Measurements from ENCODE around the gene LURAP1L. TPM values are rescaled to one million over a fixed set of nuclear protein-coding genes. Genes with fewer than 3 reads are reported as not detected.

LURAP1L gene
- total RNA-seq, 4 donors from 2014 or later: 9.1 to 19.8 (median 15.1) TPM

DNA sequence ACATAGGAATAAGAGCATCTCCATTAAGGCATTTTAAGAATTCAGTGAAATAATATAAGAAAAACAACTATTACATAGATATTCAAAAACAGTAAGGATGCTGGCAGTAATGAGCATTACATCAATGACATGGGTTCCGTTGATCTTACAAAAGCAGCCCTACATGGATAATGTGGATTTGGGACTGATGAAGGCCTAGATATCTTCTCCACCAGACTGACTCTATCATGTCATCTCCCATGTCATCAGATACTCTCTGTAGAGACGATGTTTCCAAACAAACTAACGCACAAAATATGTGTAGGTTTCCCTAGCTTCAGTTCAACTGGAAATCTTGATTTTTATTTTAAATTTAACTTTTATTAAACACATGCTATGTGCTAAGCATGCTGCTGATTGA lies 3.6 kb downstream of the LURAP1L start:
- intact Hi-C loops (cut with DNase I; ENCODE audit: low total_unique reads): no loop called here
- H3K4me3 ChIP-seq (ENCODE audit: low read depth, poor library complexity, severe bottlenecking): no peak overlapping the region
- no peak for DNase-seq (ENCODE audit: low spot score in 2 of 2)
- WGBS, 2 donors: 71% methylated on average over 3 of the region's 3 CpGs
- no peak for TF ChIP-seq POLR2A (IDR thresholded peaks at IDR 0.05)
- TF ChIP-seq, protein P1, sequence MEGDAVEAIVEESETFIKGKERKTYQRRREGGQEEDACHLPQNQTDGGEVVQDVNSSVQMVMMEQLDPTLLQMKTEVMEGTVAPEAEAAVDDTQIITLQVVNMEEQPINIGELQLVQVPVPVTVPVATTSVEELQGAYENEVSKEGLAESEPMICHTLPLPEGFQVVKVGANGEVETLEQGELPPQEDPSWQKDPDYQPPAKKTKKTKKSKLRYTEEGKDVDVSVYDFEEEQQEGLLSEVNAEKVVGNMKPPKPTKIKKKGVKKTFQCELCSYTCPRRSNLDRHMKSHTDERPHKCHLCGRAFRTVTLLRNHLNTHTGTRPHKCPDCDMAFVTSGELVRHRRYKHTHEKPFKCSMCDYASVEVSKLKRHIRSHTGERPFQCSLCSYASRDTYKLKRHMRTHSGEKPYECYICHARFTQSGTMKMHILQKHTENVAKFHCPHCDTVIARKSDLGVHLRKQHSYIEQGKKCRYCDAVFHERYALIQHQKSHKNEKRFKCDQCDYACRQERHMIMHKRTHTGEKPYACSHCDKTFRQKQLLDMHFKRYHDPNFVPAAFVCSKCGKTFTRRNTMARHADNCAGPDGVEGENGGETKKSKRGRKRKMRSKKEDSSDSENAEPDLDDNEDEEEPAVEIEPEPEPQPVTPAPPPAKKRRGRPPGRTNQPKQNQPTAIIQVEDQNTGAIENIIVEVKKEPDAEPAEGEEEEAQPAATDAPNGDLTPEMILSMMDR (IDR thresholded peaks at IDR 0.05): no peak

DNA sequence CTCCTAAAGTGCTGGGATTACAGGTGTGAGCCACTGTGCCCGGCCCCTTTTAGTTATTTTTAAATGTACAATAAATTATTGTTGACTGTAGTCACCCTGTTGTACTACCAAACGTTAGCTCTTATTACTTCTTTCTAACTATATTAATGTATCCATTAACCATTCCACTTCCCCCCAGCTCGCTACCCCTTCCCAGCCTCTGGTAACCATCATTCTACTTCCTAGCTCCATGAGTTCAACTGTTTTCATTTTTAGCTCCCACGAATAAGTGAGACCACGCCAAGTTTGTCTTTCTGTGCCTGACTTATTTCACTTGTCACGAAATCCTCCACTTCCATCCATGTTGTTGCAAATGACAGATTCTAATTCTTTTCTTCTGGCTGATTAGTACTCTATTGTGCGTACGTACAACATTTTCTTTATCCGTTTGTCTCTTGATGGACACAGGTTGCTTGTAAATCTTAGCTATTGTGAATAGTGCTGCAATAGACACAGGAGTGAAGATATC lies 6.5 kb downstream of the LURAP1L start:
- DNase-seq (ENCODE audit: low spot score in 2 of 2): no peak
- H3K4me3 ChIP-seq (ENCODE audit: low read depth, poor library complexity, severe bottlenecking): no peak overlapping the region
- TF ChIP-seq POLR2A (IDR thresholded peaks at IDR 0.05): no peak
- TF ChIP-seq, protein P1 (IDR thresholded peaks at IDR 0.05): no peak
- 70 to 80% methylated on average over 9 of the region's 9 CpGs for WGBS, 2 donors
- intact Hi-C loops (cut with DNase I; ENCODE audit: low total_unique reads): no loop called here

DNA sequence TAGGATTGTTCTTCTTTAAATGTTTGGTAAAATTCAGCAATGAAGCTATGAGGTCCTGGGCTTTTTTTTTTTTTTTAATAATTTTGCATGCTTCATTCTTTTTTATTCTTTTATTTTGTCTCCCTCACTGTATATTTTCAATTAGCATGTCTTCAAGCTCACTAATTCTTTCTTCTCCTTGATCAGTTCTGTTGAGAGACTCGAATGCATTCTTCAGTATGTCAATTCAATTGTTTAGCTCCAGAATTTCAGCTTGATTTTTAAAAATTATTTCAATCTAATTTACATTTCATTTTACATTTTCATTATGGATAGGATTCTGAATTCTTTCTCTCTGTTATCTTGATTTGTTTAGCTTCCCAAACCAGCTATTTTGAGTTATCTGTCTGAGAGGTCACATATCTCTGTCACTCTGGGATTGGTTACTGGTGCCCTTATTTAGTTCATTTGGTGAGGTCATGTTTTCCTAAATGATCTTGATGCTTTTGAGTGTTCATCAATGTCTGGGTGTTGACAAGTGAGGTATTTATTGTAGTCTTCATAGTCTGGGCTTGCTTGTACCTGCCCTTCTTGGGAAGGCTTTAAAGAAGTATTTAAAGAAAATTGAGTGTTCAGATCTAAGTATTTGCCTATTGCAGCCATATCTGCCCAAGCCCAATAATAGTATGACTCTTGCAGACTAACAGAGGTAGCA lies 9.1 kb downstream of the LURAP1L start:
- intact Hi-C loops (cut with DNase I; ENCODE audit: low total_unique reads): no loop called here
- TF ChIP-seq POLR2A (IDR thresholded peaks at IDR 0.05): no peak
- TF ChIP-seq, protein P1 (IDR thresholded peaks at IDR 0.05): no peak
- DNase-seq (ENCODE audit: low spot score in 2 of 2): no peak
- H3K4me3 ChIP-seq (ENCODE audit: low read depth, poor library complexity, severe bottlenecking): no peak overlapping the region
- WGBS, 2 donors: 90 to 91% methylated on average over 1 of the region's 1 CpG

DNA sequence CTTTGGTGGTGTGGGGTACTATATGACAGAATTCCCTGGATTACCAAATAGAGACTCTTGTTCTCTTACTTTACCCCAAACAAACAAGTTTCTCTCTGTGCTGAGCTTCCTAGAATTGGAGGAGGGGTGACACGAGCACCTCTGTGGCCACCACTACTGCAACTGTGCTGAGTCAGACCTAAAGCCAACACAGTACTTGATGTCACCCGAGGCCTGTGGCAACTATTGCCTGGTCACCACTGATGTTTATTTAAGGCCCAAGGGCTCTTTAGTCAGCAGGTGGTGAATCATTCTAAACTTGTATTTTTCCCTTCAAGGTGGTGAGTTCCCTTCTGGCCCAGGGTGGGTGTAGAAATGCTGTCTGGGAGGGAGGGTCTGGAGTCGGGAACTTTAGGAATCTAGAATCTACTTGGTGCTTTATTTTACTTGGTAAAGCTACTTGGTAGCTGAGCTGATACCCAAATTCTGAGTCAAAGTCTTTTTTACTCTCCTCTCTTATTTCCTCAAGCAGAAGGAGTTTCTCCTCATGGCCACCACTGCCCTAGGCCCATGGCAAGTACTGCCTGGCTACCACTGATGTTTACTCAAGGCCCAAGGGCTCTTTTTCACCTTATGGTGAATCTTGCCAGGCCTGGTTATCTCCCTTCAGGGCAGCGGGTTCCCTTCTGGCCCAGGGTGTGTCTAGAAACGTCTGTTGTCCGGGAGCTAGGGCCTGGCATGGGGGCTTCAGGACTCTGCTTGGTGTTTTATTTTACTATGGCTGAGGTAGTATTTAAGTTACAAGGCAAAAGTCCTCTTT lies 9.8 kb downstream of the LURAP1L start:
- no peak overlapping the region for H3K4me3 ChIP-seq (ENCODE audit: low read depth, poor library complexity, severe bottlenecking)
- intact Hi-C loops (cut with DNase I; ENCODE audit: low total_unique reads): no loop called here
- DNase-seq (ENCODE audit: low spot score in 2 of 2): peak in 1 of 2 donors; percentile 48
- 44 to 61% methylated on average over 6 of the region's 6 CpGs for WGBS, 2 donors
- TF ChIP-seq POLR2A (IDR thresholded peaks at IDR 0.05): no peak

DNA sequence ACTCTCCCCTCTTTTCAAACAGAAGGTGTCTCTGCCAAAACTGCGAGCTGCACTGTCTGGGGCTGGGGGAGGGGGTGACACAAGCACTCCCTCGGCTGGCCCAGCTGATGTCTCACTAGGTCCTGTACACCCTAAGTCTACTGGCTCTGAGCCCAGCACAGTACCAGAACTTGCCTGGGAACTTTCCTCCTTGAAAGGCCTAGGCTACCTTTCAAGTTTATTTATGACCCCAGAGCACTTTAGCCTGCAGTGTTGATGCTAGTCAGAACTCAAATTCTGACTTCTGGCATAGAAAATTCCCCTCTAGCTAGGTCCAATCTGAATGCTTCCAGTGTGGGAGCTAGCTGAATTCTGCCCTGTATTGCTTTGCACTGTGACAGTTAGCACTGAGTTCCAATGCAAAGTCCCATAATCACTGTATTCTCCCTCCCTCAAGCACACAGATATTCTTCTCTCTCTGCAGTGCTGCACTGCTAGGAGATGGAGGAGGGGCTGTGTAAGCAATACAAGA lies 10.5 kb downstream of the LURAP1L start:
- no peak for TF ChIP-seq POLR2A (IDR thresholded peaks at IDR 0.05)
- TF ChIP-seq, protein P1 (IDR thresholded peaks at IDR 0.05): no peak
- 19 to 28% methylated on average over 2 of the region's 2 CpGs for WGBS, 2 donors
- H3K4me3 ChIP-seq (ENCODE audit: low read depth, poor library complexity, severe bottlenecking): no peak overlapping the region
- DNase-seq (ENCODE audit: low spot score in 2 of 2): peak in 1 of 2 donors; percentile 57
- intact Hi-C loops (cut with DNase I; ENCODE audit: low total_unique reads): no loop called here

DNA sequence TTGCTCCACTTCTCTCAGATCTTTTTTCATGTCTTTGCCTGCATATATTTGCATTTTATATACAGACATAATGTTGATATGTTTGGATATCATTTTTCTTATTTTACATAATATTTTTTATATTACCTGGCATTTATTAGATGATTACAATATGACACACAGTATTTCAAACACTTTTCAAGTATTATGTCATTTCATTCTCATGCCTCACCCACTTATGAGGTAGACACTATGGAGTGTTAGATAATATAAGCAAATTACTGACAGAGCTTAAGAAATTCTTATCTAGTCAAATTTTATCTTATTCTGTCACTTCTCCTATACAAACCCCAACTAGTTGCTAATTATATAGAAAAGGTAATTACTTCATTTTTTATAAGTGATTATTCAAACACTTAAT lies 11.1 kb downstream of the LURAP1L start:
- TF ChIP-seq POLR2A (IDR thresholded peaks at IDR 0.05): no peak
- TF ChIP-seq, protein P1 (IDR thresholded peaks at IDR 0.05): no peak
- intact Hi-C loops (cut with DNase I; ENCODE audit: low total_unique reads): no loop called here
- no peak for DNase-seq (ENCODE audit: low spot score in 2 of 2)
- H3K4me3 ChIP-seq (ENCODE audit: low read depth, poor library complexity, severe bottlenecking): no peak overlapping the region

Measured in lower leg skin (tissue), 4 donors.